ENCODE data around the gene UCN2.

DNA sequence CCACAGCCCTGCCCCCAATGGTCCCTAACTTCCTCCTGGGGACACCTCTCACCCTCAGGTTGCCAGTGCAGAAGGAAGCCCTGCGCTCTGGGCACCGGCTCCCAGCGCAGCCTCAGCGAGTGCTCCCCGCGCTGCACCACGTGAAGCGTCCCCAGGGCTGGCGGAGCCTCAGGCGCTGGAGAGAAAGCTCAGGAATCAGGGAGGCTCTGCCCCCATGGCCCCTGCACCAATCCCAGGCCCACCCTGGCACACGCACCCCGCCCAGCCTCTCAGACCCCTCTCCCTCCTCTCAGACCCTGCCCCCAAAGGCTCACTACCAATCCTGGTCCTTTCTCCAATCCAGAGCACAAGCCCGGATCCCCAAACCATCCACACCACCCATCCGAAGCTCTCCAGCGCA is 24.6 kb upstream of the UCN2 start:
- no peak for TF ChIP-seq CTCF (IDR thresholded peaks at IDR 0.05)
- TF ChIP-seq POLR2AphosphoS5 (IDR thresholded peaks at IDR 0.05), result no peak
- no peak for TF ChIP-seq POLR2A (IDR thresholded peaks at IDR 0.05)
- TF ChIP-seq EP300 (IDR thresholded peaks at IDR 0.05), result no peak

Measured in gastroesophageal sphincter (tissue), 3 donors.